GM21515 (cell line): ENCODE results near the gene BAHCC1.
"Not testable (repeated sequence)": the region's sequence is repeated elsewhere in the genome, so short reads cannot be mapped to it uniquely, and the experiment has no call there.

Experiments used
- ATAC-seq: cut with Tn5 transposase; IDR thresholded peaks from one replicate; pipeline ENCODE4 v1.9.1; 2021; ENCODE audit not compliant: unreplicated experiment

Gene BAHCC1

DNA sequence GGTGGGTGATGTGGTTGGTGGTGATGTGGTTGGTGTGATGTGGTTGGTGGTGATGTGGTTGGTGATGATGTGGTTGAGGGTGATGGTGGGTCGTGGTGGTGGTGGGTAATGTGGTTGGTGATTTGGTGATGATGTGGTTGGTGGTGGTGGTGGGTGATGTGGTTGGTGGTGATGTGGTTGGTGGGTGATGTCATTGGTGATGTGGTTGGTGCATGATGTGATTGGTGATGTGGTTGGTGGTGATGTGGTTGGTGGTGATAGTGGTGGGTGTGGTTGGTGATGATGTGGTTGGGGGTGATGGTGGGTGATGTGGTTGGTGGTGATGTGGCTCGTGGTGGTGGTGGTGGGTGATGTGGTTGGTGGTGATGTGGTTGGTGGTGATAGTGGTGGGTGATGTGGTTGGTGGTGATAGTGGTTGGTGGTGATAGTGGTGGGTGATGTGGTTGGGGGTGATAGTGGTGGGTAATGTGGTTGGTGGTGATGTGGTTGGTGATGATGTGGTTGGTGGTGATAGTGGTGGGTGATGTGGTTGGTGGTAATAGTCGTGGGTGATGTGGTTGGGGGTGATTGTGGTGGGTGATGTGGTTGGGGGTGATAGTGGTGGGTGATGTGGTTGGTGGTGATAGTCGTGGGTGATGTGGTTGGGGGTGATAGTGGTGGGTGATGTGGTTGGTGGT is 30.6 kb downstream of the BAHCC1 start:
- ATAC-seq, result not testable (repeated sequence)

DNA sequence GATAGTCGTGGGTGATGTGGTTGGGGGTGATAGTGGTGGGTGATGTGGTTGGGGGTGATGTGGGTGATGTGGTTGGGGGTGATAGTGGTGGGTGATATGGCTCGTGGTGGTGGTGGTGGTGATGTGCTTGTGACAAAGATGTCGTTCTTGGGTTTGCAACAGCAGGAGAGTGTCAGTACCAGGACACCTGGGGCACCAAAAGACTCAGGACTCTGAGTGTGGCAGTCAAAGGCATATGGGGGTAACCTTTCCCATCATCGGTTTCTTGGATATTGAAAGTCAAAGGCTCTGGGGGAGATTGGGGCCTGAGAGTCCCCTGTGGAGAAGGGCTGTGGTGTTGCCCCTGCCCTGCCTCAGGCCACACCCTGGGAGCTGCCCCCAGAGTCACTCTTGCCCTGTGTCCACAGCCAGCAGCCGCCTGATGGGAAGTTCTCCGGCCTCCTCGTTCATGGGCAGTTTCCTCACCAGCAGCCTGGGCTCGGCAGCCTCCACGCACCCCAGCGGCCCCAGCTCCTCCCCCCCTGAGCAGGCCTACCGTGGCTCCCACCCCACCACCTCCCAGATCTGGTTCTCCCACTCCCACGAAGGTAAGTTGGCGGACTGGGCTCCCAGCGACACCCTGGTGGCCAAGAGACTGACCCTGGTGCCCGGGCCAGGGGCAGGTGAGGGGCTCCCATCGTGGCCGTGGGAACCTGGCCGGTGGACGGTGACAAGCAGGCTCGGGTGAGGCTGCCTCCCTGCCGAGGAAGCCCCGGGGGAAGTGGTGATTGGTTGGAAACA is 31.3 kb downstream of the BAHCC1 start:
- no peak for ATAC-seq

DNA sequence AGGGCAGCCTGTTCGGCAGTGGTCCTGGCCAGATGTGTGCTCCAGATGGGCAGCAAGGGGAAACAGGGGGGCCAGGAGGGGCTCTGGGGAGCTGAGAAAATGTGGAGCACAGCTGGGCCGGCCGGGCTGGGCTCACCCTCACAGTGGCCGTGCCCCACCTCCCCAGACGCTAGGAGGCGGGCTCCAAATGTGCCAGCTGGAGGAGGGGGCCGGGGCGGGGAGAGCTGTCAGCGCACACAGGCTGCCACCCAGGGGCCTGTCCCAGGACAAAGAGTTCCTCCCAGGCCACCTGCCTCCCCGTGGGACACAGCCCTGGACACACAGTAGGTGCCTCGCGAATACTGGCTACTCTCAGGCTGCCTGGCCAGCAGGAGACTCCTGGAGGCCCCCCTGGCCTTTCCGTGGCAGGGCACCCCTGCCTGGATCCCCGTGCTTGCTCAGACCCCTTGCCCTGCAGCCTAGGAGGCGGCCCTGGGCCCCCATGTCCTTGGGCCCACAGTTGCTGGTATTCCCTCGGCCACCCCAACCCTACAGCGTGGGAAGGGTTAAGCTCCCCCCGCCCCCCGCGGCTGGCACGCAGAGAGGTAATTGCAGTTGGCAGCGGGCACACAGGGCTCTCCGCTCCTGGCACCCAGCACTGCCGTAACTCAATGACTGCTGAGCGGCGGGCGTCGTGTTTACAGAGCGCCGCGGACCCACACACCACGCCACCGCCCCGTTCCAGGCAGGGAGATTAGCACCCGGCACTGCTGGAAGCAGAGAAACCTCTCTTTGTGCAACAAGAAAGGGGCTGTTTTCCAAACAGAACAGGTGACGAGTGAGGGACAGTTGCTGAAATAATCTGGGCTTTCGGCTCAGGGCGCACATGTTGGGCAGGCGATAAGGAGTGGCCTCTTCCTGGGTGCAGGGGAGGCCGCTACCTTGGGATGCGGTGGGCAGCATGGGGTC is 32.2 kb downstream of the BAHCC1 start:
- no peak for ATAC-seq

DNA sequence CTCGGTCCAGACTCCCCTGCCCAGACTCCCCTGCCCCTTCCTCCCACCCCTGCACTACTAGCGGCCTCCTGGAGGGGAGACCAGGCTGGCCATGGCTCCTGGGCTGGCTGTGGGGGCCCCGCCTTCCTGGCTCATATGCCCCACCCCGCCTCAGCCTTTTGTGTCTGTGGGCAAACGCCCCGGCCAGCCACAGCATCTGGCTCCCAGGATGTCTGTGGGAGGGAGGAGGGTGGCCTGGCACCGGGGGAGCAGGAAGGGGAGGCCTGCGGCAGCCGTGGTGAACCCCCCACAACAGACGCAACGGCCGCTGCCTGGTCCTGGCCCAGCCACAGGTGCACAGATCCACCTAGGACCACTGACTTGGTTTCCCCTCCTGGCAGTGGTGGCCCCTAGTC is 32.9 kb downstream of the BAHCC1 start:
- ATAC-seq, result no peak

GRCh38 chr17:81428516-81428915 is 33.3 kb downstream of the BAHCC1 start:
- ATAC-seq, result no peak

GRCh38 chr17:81428948-81429774 is 33.9 kb downstream of the BAHCC1 start:
- no peak for ATAC-seq

- ATAC-seq, result no peak
These were observed 34.7 kb downstream of the BAHCC1 start for GRCh38 chr17:81429821-81430551.

DNA sequence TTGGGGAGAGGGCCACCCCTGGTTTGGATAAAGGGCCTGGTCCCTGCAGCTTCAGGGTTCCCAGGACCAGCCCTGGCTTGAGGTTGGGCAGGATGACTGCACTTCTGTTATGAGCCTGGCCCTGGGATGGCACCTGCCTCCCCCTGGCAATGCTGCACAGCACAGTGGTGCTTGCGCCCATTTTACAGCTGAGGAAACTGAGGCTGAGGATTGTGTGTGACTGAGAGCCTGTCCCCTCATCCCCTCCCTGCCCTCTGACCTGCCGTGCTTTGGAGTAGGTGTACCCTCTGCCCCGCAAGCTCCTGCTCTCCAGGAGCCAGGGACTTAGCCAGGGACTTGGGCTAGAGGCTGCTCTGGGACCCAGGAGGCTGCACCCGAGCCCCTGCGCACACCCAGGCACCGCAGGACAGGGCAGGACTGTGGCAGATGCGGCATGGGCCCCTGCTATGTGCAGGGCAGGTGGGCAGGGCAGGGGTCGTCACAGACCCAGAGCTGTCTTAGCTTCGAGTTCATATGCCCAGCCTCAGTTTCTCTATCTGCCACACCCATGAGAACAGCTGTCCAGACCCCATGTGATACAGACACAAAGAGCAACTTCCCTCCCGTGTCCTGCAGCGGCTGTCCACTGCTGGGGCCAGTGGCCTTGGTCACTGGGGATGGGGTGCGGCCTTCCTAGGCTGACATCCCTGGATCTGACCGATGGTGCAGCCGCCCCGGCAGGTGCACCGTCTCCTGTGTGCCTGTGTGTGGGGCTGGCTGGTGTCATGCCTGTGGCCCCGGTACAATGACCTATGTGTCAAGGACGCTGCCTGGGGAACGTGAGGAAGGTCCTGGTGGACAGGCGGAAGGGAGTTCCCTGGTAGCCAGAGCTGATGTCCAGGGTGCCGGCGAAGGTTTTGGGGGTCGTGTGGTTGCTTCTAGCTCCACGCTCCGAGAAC is 36.6 kb downstream of the BAHCC1 start:
- no peak for ATAC-seq

- ATAC-seq, result no peak
These were observed 37.7 kb downstream of the BAHCC1 start for GRCh38 chr17:81432941-81433340.

GRCh38 chr17:81433656-81434055 is 38.4 kb downstream of the BAHCC1 start:
- no peak for ATAC-seq

GRCh38 chr17:81434072-81434471 is 38.8 kb downstream of the BAHCC1 start:
- ATAC-seq, result no peak

GRCh38 chr17:81434681-81435417 is 39.6 kb downstream of the BAHCC1 start:
- no peak for ATAC-seq

DNA sequence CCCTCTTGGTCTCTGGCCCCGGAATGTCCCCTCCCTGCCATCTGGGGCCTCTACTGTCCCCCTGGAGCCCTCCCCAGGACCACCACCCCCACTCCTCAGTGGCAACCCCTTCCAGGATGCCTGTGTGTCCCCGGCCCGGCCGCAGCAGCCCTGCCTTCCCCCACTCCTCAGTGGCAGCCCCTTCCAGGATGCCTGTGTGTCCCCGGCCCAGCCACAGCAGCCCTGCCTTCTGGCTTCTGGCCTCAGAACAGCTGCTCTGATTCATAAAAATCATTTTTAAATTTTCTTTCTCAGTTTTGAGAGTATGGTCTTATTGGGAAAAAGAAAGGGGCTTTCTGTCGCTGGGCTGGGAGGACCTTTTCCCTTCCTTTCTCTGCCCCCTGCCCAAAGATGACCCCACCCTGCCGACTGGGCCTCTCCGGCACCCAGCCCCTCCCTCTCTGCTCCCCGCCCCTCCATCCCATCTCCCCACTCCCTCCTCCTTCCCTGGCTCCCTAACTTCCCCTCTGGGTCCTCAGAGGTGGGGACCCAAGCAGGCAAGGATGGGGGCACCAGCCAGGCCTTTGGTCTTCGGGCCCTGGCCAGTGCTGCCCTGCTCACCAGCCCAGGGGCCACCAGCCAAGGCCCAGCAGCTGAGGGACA is 40.5 kb downstream of the BAHCC1 start:
- ATAC-seq, result no peak

GRCh38 chr17:81436294-81436849 is 41.1 kb downstream of the BAHCC1 start:
- no peak for ATAC-seq

GRCh38 chr17:81437191-81437651 is 42.0 kb downstream of the BAHCC1 start:
- no peak for ATAC-seq

DNA sequence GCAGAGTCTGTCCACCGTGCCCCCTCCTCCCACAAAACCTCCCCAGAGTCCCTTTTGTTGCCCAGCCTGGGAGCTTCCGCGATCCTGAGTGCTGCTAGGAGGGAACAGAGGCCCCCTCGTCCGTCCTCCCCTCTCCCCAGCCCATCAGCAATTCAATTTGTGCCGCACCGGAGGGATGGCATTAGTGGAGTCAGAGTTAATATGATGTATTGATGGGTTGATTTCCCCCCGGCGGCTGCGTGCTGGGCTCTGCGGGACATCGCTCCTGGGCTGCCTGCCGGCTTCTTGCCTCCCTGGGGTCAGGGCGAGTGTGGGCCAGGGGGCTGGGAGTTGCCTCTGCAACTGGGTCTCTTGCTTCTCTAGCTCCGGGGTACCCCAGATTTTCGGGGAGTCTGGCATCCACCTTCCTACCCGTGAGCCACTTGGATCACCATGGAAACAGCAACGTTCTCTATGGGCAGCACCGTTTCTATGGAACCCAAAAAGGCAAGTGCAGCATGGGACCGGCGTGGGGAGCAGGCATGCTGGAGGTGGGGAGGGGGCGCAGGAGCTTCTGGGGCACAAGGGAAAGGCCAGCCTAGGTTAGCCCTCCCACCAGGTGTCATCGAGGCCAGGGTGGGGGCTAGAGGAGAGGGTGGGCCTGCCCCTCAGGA is 42.9 kb downstream of the BAHCC1 start:
- no peak for ATAC-seq

GRCh38 chr17:81438688-81439087 is 43.4 kb downstream of the BAHCC1 start:
- no peak for ATAC-seq
